GM18508 (cell line): ENCODE measurements around the gene C16orf78.

Experiments
- ATAC-seq: cut with Tn5 transposase; IDR thresholded peaks from one replicate; pipeline ENCODE4 v1.9.1; 2021; ENCODE audit warnings: moderate number of reproducible peaks; ENCODE audit not compliant: insufficient read depth, unreplicated experiment

C16orf78 gene

GRCh38 chr16:49373504-49373903 lies at the start of gene C16orf78:
Gene C16orf78 (plus strand): TSS chr16:49373804. CDS start chr16:49373940, 136 bp downstream.
- no peak for ATAC-seq

GRCh38 chr16:49324703-49325102 lies 48.9 kb upstream of the C16orf78 start:
- no peak for ATAC-seq

- ATAC-seq, result no peak
Measured at GRCh38 chr16:49327466-49327865, 46.1 kb upstream of the C16orf78 start.

GRCh38 chr16:49328325-49328724 lies 45.3 kb upstream of the C16orf78 start:
- ATAC-seq, result no peak

- ATAC-seq, result no peak
Measured at GRCh38 chr16:49330562-49331201, 42.9 kb upstream of the C16orf78 start.

GRCh38 chr16:49332589-49333258 lies 40.9 kb upstream of the C16orf78 start:
- ATAC-seq, result no peak

- ATAC-seq, result no peak
Measured at GRCh38 chr16:49333259-49333597, 40.4 kb upstream of the C16orf78 start.

- ATAC-seq, result no peak
Measured at GRCh38 chr16:49335828-49336227, 37.8 kb upstream of the C16orf78 start.

- no peak for ATAC-seq
Measured at GRCh38 chr16:49336581-49336980, 37.0 kb upstream of the C16orf78 start.

GRCh38 chr16:49337814-49338350 lies 35.7 kb upstream of the C16orf78 start:
- no peak for ATAC-seq

- ATAC-seq, result no peak
Measured at GRCh38 chr16:49338611-49339265, 34.9 kb upstream of the C16orf78 start.

- no peak for ATAC-seq
Measured at GRCh38 chr16:49340466-49340865, 33.1 kb upstream of the C16orf78 start.

- no peak for ATAC-seq
Measured at GRCh38 chr16:49341706-49342105, 31.9 kb upstream of the C16orf78 start.

- ATAC-seq, result no peak
Measured at GRCh38 chr16:49342336-49343265, 31.0 kb upstream of the C16orf78 start.

- ATAC-seq, result no peak
Measured at GRCh38 chr16:49343291-49343690, 30.3 kb upstream of the C16orf78 start.

GRCh38 chr16:49344401-49344800 lies 29.2 kb upstream of the C16orf78 start:
- ATAC-seq, result no peak

- ATAC-seq, result no peak
Measured at GRCh38 chr16:49345829-49346228, 27.8 kb upstream of the C16orf78 start.

GRCh38 chr16:49346459-49346858 lies 27.1 kb upstream of the C16orf78 start:
- no peak for ATAC-seq

GRCh38 chr16:49347476-49347875 lies 26.1 kb upstream of the C16orf78 start:
- no peak for ATAC-seq

- no peak for ATAC-seq
Measured at GRCh38 chr16:49348408-49349176, 25.0 kb upstream of the C16orf78 start.
